Pancreas (tissue), 10 donors: ENCODE data around the gene PDE6D. TPM values are rescaled to one million over a fixed set of nuclear protein-coding genes. Genes with fewer than 3 reads are reported as not detected.
"Not testable (repeated sequence)": the region's sequence is repeated elsewhere in the genome, so short reads cannot be mapped to it uniquely, and the experiment has no call there.

ENCODE experiments used
- ATAC-seq, 4 donors: fragments of 200-7000 bp; cut with Tn5 transposase; one replicate each; pipeline versions ENCODE4 v1.8.0 to v1.9.1; 2020; ENCODE audit warnings: mild to moderate bottlenecking in 4 of 4, moderate library complexity in 4 of 4
- DNase-seq, 6 donors: peaks; one replicate each; pipeline ENCODE4 v3.0.0-alpha.2; 2020
- FAIRE-seq: peaks from 2 replicates; lab custom pipeline; 2012; peaks lifted over from hg19 to GRCh38; lab: Jason Lieb, UNC
- H3K27ac ChIP-seq, 4 donors: fragments of 200-600 bp; sonication (generic); 1 replicate in 3 of 4; 2 replicates in 1 of 4; pipeline versions ENCODE4 v1.5.0 to v1.8.0; 2020
- H3K27me3 ChIP-seq, 4 donors: fragments of 200-600 bp; one replicate each; pipeline ENCODE4 v1.8.0; 2021
- H3K36me3 ChIP-seq, 3 donors: fragments of 200-600 bp; sonication (generic) in 1 of 3; one replicate each; pipeline versions ENCODE4 v1.5.0 to v1.8.0; 2020 to 2021
- H3K4me1 ChIP-seq, 3 donors: fragments of 200-600 bp; one replicate each; pipeline ENCODE4 v1.8.0; 2021
- H3K4me3 ChIP-seq, 4 donors: fragments of 200-600 bp; sonication (generic) in 2 of 4; one replicate each; pipeline versions ENCODE4 v1.5.0 to v1.8.0; 2020 to 2021
- H3K9me3 ChIP-seq, 4 donors: fragments of 200-600 bp; one replicate each; pipeline ENCODE4 v1.8.0; 2021
- WGBS, 2 donors: extraction: QIAGEN DNeasy Blood & Tissue Kit; methylation state at CpG; one replicate each; pipeline ENCODE4 v1.1.7; 2013; 5-methylcytosine and 5-hydroxymethylcytosine counted together
- intact Hi-C, 3 donors: fragments of 100-400 bp; cut with DNase I; formaldehyde crosslinking; loops; one replicate each; pipeline versions ENCODE4 v1.11.1 to v1.14.2; 2022
- polyA plus RNA-seq, 2 donors: library from polyadenylated mRNA; stranded (reverse); fragments of 200-250 nt; gene quantifications; one replicate each; pipeline ENCODE4 v1.2.3, GENCODE V29; 2013
- total RNA-seq, 6 donors: library from RNA; stranded (reverse); fragmentation: NEBNext Ultra II Directional in 4 of 6; extraction: Animal tissue kit (Norgen Biotek cat#: 25700) in 4 of 6; gene quantifications; one replicate each; pipeline versions ENCODE4 v1.2.1 to v1.2.4, GENCODE V29; 2021 to 2023
- TF ChIP-seq, protein P1 (sequence below), 4 donors: fragments of 200-600 bp; sonication (generic) in 3 of 4; IDR thresholded peaks; one replicate each; pipeline versions ENCODE4 v1.5.0 to v1.8.0; 2021; ENCODE audit warnings: antibody characterized with exemption in 4 of 4
- donor health status: healthy with polysubstance abuse.
- donor health status: DM: no; HTN: no; CAD: no; lungs with moderate emphysema.
- donor health status: DM: no; HTN: no; CAD: no.
- donor health status: control.
- donor health status: control.
- donor health status: Bipolar disorder and iron deficiency.
- donor health status: DM: yes; HTN: yes; CAD: no.
- donor health status: DM: no; HTN: no; CAD: no.
- donor health status: DM: no; HTN: no; CAD: no.
- donor health status: DM: yes; HTN: yes; CAD: no.

Gene PDE6D
- total and polyA plus RNA-seq, 8 donors = 5.6 to 14.0 (median 7.6) TPM

DNA sequence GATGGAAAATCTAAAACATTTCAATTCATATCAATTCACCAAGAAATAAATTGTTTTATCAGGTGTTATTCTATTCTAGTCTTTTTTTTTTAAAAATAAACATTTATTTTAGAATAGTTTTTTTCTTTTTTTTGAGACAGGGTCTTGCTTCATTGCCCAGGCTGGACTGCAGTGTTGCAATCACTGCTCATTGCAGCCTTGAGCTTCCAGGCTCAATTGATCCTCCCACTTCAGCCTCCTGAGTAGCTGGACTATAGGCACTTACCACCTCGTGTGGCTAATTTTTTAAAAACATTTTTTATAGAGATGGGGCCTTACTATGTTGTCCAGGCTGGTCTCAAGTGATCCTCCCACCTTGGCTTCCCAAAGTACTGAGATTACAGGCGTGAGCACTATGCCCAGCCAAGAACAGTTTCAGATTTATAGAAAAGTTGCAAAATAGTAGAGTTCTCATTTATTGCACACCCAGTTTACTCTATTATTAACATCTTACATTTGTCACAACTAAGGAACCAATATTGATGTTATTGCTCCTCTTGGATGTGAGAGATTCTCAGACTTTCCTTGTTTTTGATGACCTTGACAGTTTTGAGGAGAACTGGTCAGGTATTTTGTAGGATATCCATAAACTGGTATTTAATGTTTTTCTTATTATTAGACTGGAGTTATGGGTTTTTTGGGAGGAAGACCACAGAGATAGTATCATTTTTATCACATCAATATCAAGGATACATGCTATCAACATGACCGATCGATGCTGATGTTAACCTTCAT is 29.9 kb downstream of the PDE6D start:
- 82 to 87% methylated on average over 4 of the region's 4 CpGs for WGBS, 2 donors
- intact Hi-C loops = no loop called here
- TF ChIP-seq, protein P1, sequence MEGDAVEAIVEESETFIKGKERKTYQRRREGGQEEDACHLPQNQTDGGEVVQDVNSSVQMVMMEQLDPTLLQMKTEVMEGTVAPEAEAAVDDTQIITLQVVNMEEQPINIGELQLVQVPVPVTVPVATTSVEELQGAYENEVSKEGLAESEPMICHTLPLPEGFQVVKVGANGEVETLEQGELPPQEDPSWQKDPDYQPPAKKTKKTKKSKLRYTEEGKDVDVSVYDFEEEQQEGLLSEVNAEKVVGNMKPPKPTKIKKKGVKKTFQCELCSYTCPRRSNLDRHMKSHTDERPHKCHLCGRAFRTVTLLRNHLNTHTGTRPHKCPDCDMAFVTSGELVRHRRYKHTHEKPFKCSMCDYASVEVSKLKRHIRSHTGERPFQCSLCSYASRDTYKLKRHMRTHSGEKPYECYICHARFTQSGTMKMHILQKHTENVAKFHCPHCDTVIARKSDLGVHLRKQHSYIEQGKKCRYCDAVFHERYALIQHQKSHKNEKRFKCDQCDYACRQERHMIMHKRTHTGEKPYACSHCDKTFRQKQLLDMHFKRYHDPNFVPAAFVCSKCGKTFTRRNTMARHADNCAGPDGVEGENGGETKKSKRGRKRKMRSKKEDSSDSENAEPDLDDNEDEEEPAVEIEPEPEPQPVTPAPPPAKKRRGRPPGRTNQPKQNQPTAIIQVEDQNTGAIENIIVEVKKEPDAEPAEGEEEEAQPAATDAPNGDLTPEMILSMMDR (IDR thresholded peaks at IDR 0.05) = no peak
- Histone ChIP-seq H3K9me3 (no peaks in the 10 kb centered on the region), H3K4me3 (no peak overlapping the region), H3K36me3 (no peaks in the 10 kb centered on the region), H3K4me1 (no peaks in the 10 kb centered on the region), H3K27ac (no peak overlapping the region), H3K27me3 (no peaks in the 10 kb centered on the region)
- no peak for FAIRE-seq
- DNase-seq = no peak
- no peak for ATAC-seq

DNA sequence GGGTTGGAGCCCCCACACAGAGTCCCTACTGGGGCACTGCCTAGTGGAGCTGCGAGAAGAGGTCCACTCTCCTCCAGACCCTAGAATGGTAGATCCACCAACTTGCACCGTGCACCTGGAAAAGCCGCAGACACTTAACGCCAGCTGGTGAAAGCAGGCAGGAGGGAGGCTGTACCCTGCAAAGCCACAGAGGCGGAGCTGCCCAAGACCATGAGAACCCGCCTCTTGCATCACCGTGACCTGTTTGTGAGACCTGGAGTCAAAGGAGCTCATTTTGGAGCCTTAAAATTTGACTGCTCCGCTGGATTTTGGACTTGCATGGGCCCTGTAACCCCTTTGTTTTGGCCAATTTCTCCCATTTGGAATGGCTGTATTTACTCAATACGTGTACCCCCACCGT is 32.1 kb downstream of the PDE6D start:
- H3K36me3 ChIP-seq, DNase-seq, H3K4me1 ChIP-seq, H3K4me3 ChIP-seq, FAIRE-seq, ATAC-seq, H3K27ac ChIP-seq, H3K27me3 ChIP-seq, intact Hi-C loops, H3K9me3 ChIP-seq: not testable (repeated sequence)
- 93 to 98% methylated on average over 10 of the region's 10 CpGs for WGBS, 2 donors

DNA sequence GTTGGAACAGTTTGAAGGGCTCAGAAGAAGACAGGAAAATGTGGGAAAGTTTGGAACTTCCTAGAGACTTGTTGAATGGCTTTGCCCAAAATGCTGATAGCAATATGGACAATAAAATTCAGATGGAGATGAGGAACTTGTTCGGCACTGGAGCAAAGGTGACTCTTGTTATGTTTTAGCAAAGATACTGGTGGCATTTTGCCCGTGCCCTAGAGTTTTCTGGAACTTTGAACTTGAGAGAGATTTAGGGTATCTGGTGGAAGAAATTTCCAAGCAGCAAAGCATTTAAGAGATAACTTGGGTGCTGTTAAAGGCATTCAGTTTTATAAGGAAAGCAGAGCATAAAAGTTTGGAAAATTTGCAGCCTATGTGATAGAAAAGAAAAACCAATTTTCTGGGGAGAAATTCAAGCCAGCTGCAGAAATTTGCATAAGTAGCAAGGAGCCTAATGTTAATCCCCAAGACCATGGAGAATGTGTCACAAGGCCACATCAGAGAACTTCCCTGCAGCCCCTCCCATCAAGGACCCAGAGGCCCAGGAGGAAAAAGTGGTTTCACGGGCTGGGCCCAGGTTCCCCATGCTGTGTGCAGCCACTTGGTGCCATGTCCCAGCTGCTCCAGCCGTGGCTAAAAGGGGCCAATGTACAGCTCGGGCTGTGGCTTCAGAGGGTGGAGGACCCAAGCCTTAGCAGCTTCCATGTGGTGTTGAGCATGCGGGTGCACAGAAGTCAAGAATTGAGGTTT is 32.8 kb downstream of the PDE6D start:
- H3K36me3 ChIP-seq, H3K4me3 ChIP-seq, DNase-seq, H3K27ac ChIP-seq, FAIRE-seq, H3K4me1 ChIP-seq, intact Hi-C loops, ATAC-seq, H3K9me3 ChIP-seq, H3K27me3 ChIP-seq: not testable (repeated sequence)
- WGBS, 2 donors = 84 to 95% methylated on average over 6 of the region's 6 CpGs

DNA sequence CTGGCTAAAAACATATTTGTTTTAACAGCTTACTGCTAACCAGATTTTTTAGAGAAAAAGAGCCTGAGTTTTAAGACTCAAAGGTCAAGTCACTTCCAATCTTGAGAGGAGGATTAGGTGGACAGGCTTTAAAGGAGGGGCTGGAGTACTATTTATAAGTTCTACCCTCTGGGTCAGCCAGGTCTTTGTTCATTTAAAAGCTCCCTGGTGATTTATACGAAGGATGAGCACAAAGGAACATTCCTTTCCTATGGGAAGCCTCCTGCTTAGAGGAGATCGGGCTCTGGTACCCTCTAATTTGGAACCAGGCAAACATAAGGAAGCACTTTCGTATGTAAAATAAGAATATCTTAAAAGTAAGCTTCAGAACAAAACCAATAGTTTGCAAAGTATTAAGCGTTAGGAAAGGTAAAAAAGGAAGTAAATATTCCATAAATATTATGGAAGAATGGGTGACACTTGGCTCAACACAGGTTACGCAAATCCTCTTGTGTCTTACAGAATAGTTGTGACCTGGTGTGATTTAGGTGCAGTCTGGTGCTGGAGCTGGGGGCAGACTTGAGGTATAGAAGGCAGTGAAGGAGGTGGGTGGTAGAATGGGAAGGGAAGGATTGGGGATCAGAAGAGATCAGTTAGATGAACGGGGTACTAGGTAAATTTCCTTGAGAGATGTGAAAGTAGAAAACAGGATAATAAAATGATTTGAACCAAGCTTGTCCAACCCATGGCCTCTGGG is 35.6 kb downstream of the PDE6D start:
- Histone ChIP-seq H3K4me1 (no peaks in the 10 kb centered on the region), H3K27me3 (no peaks in the 10 kb centered on the region), H3K9me3 (no peaks in the 10 kb centered on the region), H3K4me3 (no peak overlapping the region), H3K27ac (no peak overlapping the region), H3K36me3 (no peaks in the 10 kb centered on the region)
- DNase-seq (no peak), FAIRE-seq (no peak), ATAC-seq (no peak)
- WGBS, 2 donors = 78 to 80% methylated on average over 6 of the region's 6 CpGs
- intact Hi-C loops = no loop called here
- TF ChIP-seq, protein P1 (IDR thresholded peaks at IDR 0.05) = no peak

DNA sequence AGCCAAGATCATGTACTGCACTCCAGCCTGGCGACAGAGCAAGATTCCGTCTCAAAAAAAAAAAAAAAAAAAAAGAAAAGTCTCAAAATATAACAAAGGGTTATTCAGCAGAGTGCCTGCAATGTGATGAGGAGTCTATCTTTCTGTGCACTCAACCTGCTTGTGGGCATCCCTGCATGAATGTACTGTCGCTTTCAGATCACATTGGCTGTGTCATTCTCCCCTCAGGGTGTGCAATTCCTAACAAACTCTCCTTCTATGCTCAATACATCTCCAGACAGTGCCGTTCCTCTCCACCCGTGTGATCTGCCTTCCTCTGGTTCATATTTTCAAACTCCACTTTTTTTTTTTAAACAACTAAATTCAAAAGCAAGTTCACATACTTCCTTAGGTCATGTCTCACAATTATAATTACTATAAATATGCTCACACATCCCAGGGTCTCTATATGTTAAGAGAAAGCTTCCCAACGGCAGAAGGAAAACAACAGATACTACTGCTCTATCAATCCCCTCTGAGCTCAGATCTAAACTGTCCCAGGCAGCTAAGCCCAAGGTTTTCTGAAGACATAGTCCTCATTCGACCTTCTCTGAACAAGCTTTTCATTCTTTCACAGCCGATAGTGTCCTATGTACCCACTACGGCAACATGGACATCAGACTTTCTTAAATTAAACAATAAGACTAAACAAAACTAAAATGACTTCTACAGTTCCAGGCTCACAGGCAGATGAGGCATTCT is 37.5 kb downstream of the PDE6D start:
- FAIRE-seq = no peak
- H3K27me3 ChIP-seq = no peaks in the 10 kb centered on the region
- intact Hi-C loops = no loop called here
- no peaks in the 10 kb centered on the region for H3K36me3 ChIP-seq
- H3K4me1 ChIP-seq = no peaks in the 10 kb centered on the region
- TF ChIP-seq, protein P1 (IDR thresholded peaks at IDR 0.05) = no peak
- H3K9me3 ChIP-seq = no peaks in the 10 kb centered on the region
- no peak for ATAC-seq
- no peak overlapping the region for H3K4me3 ChIP-seq
- DNase-seq = no peak
- 63 to 75% methylated on average over 9 of the region's 9 CpGs for WGBS, 2 donors
- no peak overlapping the region for H3K27ac ChIP-seq
